H9 (cell line): ENCODE data around the gene FOXO6. TPM values are rescaled to one million over a fixed set of nuclear protein-coding genes. Genes with fewer than 3 reads are reported as not detected.

ENCODE experiments used
- DNase-seq: peaks from one replicate; pipeline ENCODE4 v3.0.0-alpha.2; 2017
- H2AFZ ChIP-seq: one replicate; pipeline ENCODE4 v1.6.1; 2013; ENCODE audit warnings: mild to moderate bottlenecking, low read length, control low read depth, moderate library complexity
- H2AK5ac ChIP-seq: 2 replicates; pipeline ENCODE4 v1.6.1; 2013; ENCODE audit warnings: low read length, control low read depth, mixed read lengths; ENCODE audit not compliant: insufficient read length
- H2BK120ac ChIP-seq: one replicate; pipeline ENCODE4 v1.6.1; 2013; ENCODE audit warnings: low read depth, mild to moderate bottlenecking, low read length, control low read depth, inconsistent platforms; ENCODE audit not compliant: poor library complexity, severe bottlenecking
- H2BK12ac ChIP-seq: 2 replicates; pipeline ENCODE4 v1.6.1; 2013; ENCODE audit warnings: low read length, control low read depth, mixed read lengths, low read depth; ENCODE audit not compliant: insufficient read length
- H2BK15ac ChIP-seq: 2 replicates; pipeline ENCODE4 v1.6.1; 2013; ENCODE audit warnings: low read depth, low read length, control low read depth
- H2BK20ac ChIP-seq: one replicate; pipeline ENCODE4 v1.6.1; 2013; ENCODE audit warnings: low read depth, mild to moderate bottlenecking, low read length, control low read depth, inconsistent platforms; ENCODE audit not compliant: poor library complexity, severe bottlenecking
- H2BK5ac ChIP-seq: 2 replicates; pipeline ENCODE4 v1.6.1; 2013; ENCODE audit warnings: low read length, control low read depth, mixed read lengths; ENCODE audit not compliant: insufficient read length
- H3K14ac ChIP-seq: 2 replicates; pipeline ENCODE4 v1.6.1; 2013; ENCODE audit warnings: low read length, control low read depth; ENCODE audit not compliant: insufficient read depth
- H3K18ac ChIP-seq: 2 replicates; pipeline ENCODE4 v1.6.1; 2013; ENCODE audit warnings: low read depth, mild to moderate bottlenecking, mixed read lengths, low read length, control low read depth; ENCODE audit not compliant: insufficient read length
- H3K23ac ChIP-seq: 2 replicates; pipeline ENCODE4 v1.6.1; 2013; ENCODE audit warnings: low read length, control low read depth, mixed read lengths, low read depth; ENCODE audit not compliant: insufficient read length
- H3K23me2 ChIP-seq: 2 replicates; pipeline ENCODE4 v1.6.1; 2013; ENCODE audit warnings: low read depth, mild to moderate bottlenecking, mixed read lengths, low read length, control low read depth; ENCODE audit not compliant: insufficient read length, poor library complexity, severe bottlenecking
- H3K27ac ChIP-seq: 2 replicates; pipeline ENCODE4 v1.5.1; 2013; ENCODE audit warnings: low read length, control low read depth, mixed read lengths, low read depth; ENCODE audit not compliant: insufficient read length
- H3K27me3 ChIP-seq: 2 replicates; pipeline ENCODE4 v1.6.1; 2013; ENCODE audit warnings: low read length, control low read depth, inconsistent platforms; ENCODE audit not compliant: insufficient read depth
- H3K4ac ChIP-seq: 2 replicates; pipeline ENCODE4 v1.6.1; 2013; ENCODE audit warnings: low read depth, mild to moderate bottlenecking, control low read depth, inconsistent platforms, low read length, moderate library complexity
- H3K4me1 ChIP-seq: 2 replicates; pipeline ENCODE4 v1.6.1; 2013; ENCODE audit warnings: low read length, control low read depth, inconsistent platforms; ENCODE audit not compliant: insufficient read depth
- H3K4me2 ChIP-seq: 2 replicates; pipeline ENCODE4 v1.6.1; 2013; ENCODE audit warnings: low read length, control low read depth, mixed read lengths; ENCODE audit not compliant: insufficient read length, insufficient read depth
- H3K56ac ChIP-seq: 2 replicates; pipeline ENCODE4 v1.6.1; 2013; ENCODE audit warnings: low read depth, mild to moderate bottlenecking, mixed read lengths, low read length, control low read depth; ENCODE audit not compliant: insufficient read length
- H3K79me1 ChIP-seq: 2 replicates; pipeline ENCODE4 v1.6.1; 2013; ENCODE audit warnings: low read depth, mild to moderate bottlenecking, moderate library complexity, low read length, control low read depth, inconsistent platforms; ENCODE audit not compliant: insufficient read depth, poor library complexity, severe bottlenecking
- H3K79me2 ChIP-seq: 2 replicates; pipeline ENCODE4 v1.6.1; 2013; ENCODE audit warnings: low read length, control low read depth, inconsistent platforms; ENCODE audit not compliant: insufficient read depth
- H3K9ac ChIP-seq: 2 replicates; pipeline ENCODE4 v1.6.1; 2013; ENCODE audit warnings: low read length, control low read depth, mixed read lengths; ENCODE audit not compliant: insufficient read length; ENCODE audit errors: extremely low read depth
- H3K9me3 ChIP-seq: one replicate; pipeline ENCODE4 v1.6.1; 2013; ENCODE audit warnings: low read depth, low read length, inconsistent platforms; ENCODE audit not compliant: control insufficient read depth
- H3T11ph ChIP-seq: one replicate; pipeline ENCODE4 v1.6.1; 2013; ENCODE audit warnings: mild to moderate bottlenecking, low read length, control low read depth, inconsistent platforms
- H4K20me1 ChIP-seq: one replicate; pipeline ENCODE4 v1.6.1; 2013; ENCODE audit not compliant: control insufficient read depth, insufficient read length, insufficient read depth
- H4K5ac ChIP-seq: 2 replicates; pipeline ENCODE4 v1.6.1; 2013; ENCODE audit warnings: low read depth, mild to moderate bottlenecking, mixed read lengths, low read length, control low read depth; ENCODE audit not compliant: insufficient read length
- H4K8ac ChIP-seq: replicated peaks from 2 replicates; pipeline ENCODE4 v1.6.1; 2013; ENCODE audit warnings: low read length, control low read depth, mixed read lengths, low read depth; ENCODE audit not compliant: insufficient read length
- H4K91ac ChIP-seq: 2 replicates; pipeline ENCODE4 v1.6.1; 2013; ENCODE audit warnings: low read depth, mild to moderate bottlenecking, moderate library complexity, mixed read lengths, low read length, control low read depth; ENCODE audit not compliant: insufficient read length
- H3K27ac Mint-ChIP-seq, 3 experiments: 2 replicates in 2 of 3; 3 replicates in 1 of 3; pipeline ENCODE4 v1.8.0; 2020 to 2021; ENCODE audit warnings: mixed read lengths in 3 of 3, mild to moderate bottlenecking in 1 of 3, moderate library complexity in 1 of 3
- H3K27me3 Mint-ChIP-seq: 2 replicates; pipeline ENCODE4 v1.8.0; 2021; ENCODE audit warnings: low read depth, mild to moderate bottlenecking, moderate library complexity, mixed read lengths
- H3K36me3 Mint-ChIP-seq, 3 experiments: 2 replicates in 2 of 3; 3 replicates in 1 of 3; pipeline ENCODE4 v1.8.0; 2020 to 2021; ENCODE audit warnings: low read depth in 3 of 3, mixed read lengths in 3 of 3; ENCODE audit not compliant: insufficient read depth in 1 of 3
- H3K4me1 Mint-ChIP-seq, 2 experiments: 2 replicates each; pipeline ENCODE4 v1.8.0; 2020; ENCODE audit warnings: mixed read lengths in 2 of 2
- H3K4me3 Mint-ChIP-seq, 2 experiments: 2 replicates in 1 of 2; 3 replicates in 1 of 2; pipeline ENCODE4 v1.8.0; 2020 to 2021; ENCODE audit warnings: mild to moderate bottlenecking in 2 of 2, mixed read lengths in 2 of 2, moderate library complexity in 1 of 2
- H3K9me3 Mint-ChIP-seq, 2 experiments: 2 replicates in 1 of 2; 3 replicates in 1 of 2; pipeline ENCODE4 v1.8.0; 2020; ENCODE audit warnings: mild to moderate bottlenecking in 2 of 2, mixed read lengths in 2 of 2, moderate library complexity in 1 of 2
- WGBS: extraction: QIAGEN DNeasy Blood & Tissue Kit; methylation state at CpG from one replicate; pipeline ENCODE4 v1.1.7; 2013; ENCODE audit warnings: missing lambda C conversion rate, low lambda C conversion rate, mixed read lengths; ENCODE audit not compliant: insufficient read length; ENCODE audit errors: extremely low coverage; 5-methylcytosine and 5-hydroxymethylcytosine counted together
- total RNA-seq: library from RNA; stranded (reverse); gene quantifications from 2 replicates; pipeline ENCODE4 v1.2.1, GENCODE V29; 2021
- TF ChIP-seq, protein P1 (sequence below): fragments of 200-600 bp; sonication (generic); conservative IDR thresholded peaks from 3 replicates; pipeline ENCODE4 v1.8.0; 2021; ENCODE audit warnings: antibody characterized with exemption, mild to moderate bottlenecking

Gene FOXO6
- total RNA-seq, 1 experiment from 2014 or later, result 0.83 TPM

DNA sequence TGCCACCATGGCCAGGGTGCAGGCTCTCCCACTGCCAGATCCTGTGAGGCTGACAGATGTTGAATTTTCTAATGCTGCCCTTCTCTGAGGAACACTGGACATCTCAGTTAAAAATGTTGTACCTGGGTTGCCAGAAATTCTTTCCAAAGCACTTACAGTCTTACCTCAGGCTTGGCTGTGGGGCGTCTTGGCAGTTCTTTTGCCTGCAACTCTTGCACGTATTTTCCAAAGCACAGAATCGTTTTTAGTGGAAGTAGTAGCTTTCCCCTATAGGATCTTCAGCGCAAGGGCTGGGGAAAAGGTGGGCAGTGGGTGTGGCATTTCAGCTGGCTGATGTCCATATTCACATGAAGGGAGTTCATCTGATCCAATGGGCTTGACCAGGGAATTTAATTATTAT, 69.3 kb downstream of the FOXO6 start:
- H3K4me3 Mint-ChIP-seq, result no peak overlapping the region
- no peaks in the 10 kb centered on the region for H3K23me2 ChIP-seq
- H3K27ac ChIP-seq, result no peak overlapping the region
- H2AK5ac ChIP-seq, result no peak overlapping the region
- H3K4ac ChIP-seq, result no peak overlapping the region
- no peak overlapping the region for H4K5ac ChIP-seq
- H3T11ph ChIP-seq, result no peak overlapping the region
- H3K9ac ChIP-seq, result no peak overlapping the region
- H4K8ac ChIP-seq, result no peak overlapping the region
- H3K23ac ChIP-seq, result no peak overlapping the region
- no peak overlapping the region for H2BK20ac ChIP-seq
- H3K14ac ChIP-seq, result no peak overlapping the region
- DNase-seq, result no peak
- no peaks in the 10 kb centered on the region for H3K9me3 Mint-ChIP-seq
- H3K27ac Mint-ChIP-seq, result no peak overlapping the region
- H4K20me1 ChIP-seq, result no peaks in the 10 kb centered on the region
- TF ChIP-seq, protein P1, sequence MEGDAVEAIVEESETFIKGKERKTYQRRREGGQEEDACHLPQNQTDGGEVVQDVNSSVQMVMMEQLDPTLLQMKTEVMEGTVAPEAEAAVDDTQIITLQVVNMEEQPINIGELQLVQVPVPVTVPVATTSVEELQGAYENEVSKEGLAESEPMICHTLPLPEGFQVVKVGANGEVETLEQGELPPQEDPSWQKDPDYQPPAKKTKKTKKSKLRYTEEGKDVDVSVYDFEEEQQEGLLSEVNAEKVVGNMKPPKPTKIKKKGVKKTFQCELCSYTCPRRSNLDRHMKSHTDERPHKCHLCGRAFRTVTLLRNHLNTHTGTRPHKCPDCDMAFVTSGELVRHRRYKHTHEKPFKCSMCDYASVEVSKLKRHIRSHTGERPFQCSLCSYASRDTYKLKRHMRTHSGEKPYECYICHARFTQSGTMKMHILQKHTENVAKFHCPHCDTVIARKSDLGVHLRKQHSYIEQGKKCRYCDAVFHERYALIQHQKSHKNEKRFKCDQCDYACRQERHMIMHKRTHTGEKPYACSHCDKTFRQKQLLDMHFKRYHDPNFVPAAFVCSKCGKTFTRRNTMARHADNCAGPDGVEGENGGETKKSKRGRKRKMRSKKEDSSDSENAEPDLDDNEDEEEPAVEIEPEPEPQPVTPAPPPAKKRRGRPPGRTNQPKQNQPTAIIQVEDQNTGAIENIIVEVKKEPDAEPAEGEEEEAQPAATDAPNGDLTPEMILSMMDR, result no peak
- H3K4me2 ChIP-seq, result no peak overlapping the region
- H2BK5ac ChIP-seq, result no peak overlapping the region
- H3K27me3 Mint-ChIP-seq, result peaks cover 26% of the 10 kb centered on the region
- H3K36me3 Mint-ChIP-seq, result no peaks in the 10 kb centered on the region
- H3K27me3 ChIP-seq, result no peaks in the 10 kb centered on the region
- H2BK15ac ChIP-seq, result no peak overlapping the region
- no peaks in the 10 kb centered on the region for H3K79me1 ChIP-seq
- peaks cover 15 to 23% of the 10 kb centered on the region in 2 experiments for H3K4me1 Mint-ChIP-seq
- WGBS, result no CpG with 5 or more reads among the region's 4 CpGs
- H3K79me2 ChIP-seq, result no peaks in the 10 kb centered on the region
- no peak overlapping the region for H4K91ac ChIP-seq
- H2AFZ ChIP-seq, result no peak overlapping the region
- no peaks in the 10 kb centered on the region for H3K4me1 ChIP-seq
- no peak overlapping the region for H3K18ac ChIP-seq
- H2BK12ac ChIP-seq, result no peak overlapping the region
- H3K9me3 ChIP-seq, result no peaks in the 10 kb centered on the region
- H2BK120ac ChIP-seq, result no peak overlapping the region
- no peak overlapping the region for H3K56ac ChIP-seq
